Eye (tissue), 1 donor: ENCODE measurements around the gene FAM210B.
"Not testable (repeated sequence)": the region's sequence is repeated elsewhere in the genome, so short reads cannot be mapped to it uniquely, and the experiment has no call there.

Source experiments
- DNase-seq: peaks from one replicate; pipeline ENCODE4 v3.0.0-alpha.2; 2015

Gene FAM210B, protein sequence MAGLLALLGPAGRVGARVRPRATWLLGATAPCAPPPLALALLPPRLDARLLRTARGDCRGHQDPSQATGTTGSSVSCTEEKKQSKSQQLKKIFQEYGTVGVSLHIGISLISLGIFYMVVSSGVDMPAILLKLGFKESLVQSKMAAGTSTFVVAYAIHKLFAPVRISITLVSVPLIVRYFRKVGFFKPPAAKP

GRCh38 chr20:56358600-56359211 is at the start of gene FAM210B:
Gene FAM210B, plus strand, starts transcription at chr20:56358974. Its CDS starts 32 bp downstream, at chr20:56359006.
- DNase-seq: peak; percentile 94

GRCh38 chr20:56316051-56316450 is 42.7 kb upstream of the FAM210B start:
- DNase-seq: no peak

GRCh38 chr20:56316483-56316882 is 42.3 kb upstream of the FAM210B start:
- no peak for DNase-seq

- DNase-seq: peak; percentile 34
These were observed 36.1 kb upstream of the FAM210B start for GRCh38 chr20:56322681-56323080.

- DNase-seq: no peak
These were observed 35.6 kb upstream of the FAM210B start for GRCh38 chr20:56323206-56323605.

- no peak for DNase-seq
These were observed 35.1 kb upstream of the FAM210B start for GRCh38 chr20:56323656-56324055.

GRCh38 chr20:56324806-56325205 is 34.0 kb upstream of the FAM210B start:
- no peak for DNase-seq

DNA sequence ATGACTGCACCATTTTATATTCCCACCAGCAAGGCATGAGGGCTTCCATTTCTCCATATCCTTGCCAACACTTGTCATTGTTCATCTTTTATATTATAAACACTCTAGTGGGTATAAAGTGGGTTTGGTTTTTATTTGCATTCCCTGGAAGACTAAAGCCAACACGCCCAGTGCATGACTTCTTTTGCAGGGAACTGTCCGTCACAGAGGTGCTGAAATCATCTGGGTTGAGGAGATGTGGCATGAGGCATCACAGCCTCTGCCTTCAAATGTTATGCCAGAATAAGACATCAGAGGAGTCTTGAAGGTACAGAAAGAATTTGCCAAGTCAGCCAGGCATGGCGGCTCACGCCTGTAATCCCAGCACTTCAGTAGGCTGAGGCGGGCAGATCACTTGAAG is 29.9 kb upstream of the FAM210B start:
- DNase-seq: peak; percentile 75

- not testable (repeated sequence) for DNase-seq
These were observed 22.1 kb upstream of the FAM210B start for GRCh38 chr20:56336709-56337108.

DNA sequence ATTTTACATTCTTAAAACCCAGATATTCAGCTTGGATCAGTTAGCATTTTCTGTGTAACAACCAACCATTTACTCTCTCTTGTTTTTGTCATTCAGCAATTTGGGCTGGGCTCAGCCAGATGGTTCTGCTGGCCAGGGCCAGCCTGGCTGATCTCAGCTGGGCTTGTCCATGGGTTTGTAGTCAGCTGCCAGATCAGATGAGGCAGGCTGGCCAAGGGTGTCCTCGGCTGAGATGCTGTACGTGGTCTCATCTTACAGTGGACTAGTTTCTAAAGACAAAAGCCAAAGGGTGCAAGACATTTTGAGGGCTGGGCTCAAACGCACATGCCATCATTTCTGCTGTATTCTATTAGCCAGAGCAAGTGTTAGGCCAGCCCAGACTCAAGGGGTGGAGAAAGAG is 16.0 kb upstream of the FAM210B start:
- no peak for DNase-seq

DNA sequence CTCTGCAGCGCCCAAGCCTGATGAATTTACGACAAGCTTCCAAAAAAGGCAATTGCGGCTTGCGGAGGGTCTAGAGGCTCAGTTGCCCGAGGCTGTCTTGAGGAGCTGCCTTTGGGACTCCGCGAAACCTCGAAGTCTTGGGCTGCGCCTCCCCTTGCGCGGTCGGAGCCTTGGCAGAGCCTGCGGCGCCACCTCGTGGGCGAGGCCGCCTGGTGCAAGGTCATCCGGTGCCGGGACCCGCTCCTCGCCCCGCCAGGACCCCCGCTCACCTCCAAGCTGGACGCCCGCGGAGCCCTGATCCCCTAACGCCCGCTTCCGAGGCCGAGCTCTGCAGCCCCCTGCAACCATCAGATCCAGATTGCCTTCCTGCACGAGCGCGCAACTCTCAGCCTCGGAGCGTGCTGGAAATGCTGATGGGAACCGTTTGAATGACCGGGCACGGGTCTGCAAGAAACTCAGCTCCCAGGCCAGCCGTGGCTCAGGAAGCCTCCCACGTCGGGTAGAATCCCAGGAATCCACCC is 14.9 kb upstream of the FAM210B start:
- peak; percentile 81 for DNase-seq

DNA sequence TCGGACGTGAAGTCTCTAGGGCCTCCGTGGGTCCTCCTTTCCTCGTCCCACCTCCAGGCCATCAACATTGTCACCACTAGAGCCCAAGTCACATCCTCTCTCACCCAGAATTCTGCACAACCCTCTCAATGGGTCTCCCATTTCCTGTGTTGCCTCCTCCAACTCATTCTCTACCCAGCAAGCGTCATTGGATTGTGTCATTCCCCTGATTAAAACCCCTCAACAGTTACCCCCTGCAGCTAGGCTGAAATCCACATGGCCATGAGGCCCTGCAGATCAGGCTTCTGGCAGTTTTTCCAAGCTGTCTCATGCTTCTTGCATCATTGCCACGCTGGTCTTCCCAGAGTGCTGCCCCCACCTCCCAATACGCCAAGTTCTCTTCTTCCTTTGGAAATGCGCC is 12.9 kb upstream of the FAM210B start:
- DNase-seq: no peak

GRCh38 chr20:56347628-56348304 is 11.0 kb upstream of the FAM210B start:
- DNase-seq: no peak

- no peak for DNase-seq
These were observed 10.5 kb upstream of the FAM210B start for GRCh38 chr20:56348305-56348693.

GRCh38 chr20:56348746-56349145 is 10.0 kb upstream of the FAM210B start:
- DNase-seq: no peak

- DNase-seq: no peak
These were observed 7.9 kb upstream of the FAM210B start for GRCh38 chr20:56350842-56351241.

- DNase-seq: no peak
These were observed 6.3 kb upstream of the FAM210B start for GRCh38 chr20:56352345-56353055.

DNA sequence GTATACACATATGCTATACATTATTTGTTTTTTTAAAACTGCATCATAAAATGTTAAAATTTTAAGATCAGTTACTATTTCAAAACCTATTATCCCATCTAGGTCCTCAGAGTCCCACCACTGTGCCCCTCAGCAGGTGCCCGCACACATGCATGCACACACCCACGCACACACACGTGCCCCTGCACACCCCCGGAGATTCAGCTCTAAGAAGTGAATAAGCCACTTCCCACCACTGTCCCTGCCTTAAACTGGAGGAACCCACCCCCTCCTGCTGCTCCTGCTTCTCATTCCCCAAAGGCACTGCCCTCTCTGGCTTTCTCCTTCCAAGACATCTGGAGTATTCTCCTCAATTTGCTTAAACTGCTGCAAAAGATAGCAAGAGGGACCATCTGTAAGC is 5.4 kb upstream of the FAM210B start:
- no peak for DNase-seq

GRCh38 chr20:56358070-56358469 is 704 bp upstream of the FAM210B start:
- no peak for DNase-seq

GRCh38 chr20:56359212-56360132 is 698 bp downstream of the FAM210B start:
- peak; percentile 84 for DNase-seq

DNA sequence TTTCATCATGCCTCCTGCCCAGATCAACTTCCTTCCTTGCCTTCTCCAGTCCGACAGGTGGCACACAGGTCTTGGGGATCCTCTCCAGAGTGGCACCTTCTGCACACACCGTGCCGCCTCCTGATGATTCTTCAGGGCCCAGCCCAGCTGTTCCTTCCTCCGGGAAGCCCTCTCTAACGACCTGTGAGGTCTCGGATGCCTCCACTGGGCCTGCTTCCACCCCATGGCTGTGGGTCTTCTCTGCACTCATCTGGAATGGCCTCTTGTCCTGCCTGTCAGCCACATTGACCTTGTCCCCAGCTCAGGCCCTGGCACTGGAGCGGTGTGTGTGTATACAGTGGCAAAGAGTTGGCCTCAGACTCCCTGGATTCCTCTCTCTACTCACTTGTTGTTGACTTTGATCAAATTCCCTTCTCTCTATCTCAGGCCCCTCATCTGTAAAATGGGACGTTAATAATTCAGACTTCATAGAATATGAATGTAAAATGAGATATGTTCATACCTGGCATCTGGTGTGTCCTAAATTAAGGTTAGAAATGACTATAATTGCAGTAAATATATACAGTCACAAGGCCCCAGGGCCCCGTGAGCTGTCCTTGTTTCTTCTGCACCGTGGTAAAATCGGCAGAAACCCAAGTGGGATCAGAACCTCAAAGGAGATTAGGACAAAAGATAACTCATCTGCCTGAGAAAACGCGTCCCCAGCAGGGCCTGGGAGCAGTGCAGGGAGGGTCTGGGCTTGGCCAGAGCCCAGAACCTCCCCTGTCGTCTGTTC is 1.5 kb downstream of the FAM210B start:
- DNase-seq: no peak

DNA sequence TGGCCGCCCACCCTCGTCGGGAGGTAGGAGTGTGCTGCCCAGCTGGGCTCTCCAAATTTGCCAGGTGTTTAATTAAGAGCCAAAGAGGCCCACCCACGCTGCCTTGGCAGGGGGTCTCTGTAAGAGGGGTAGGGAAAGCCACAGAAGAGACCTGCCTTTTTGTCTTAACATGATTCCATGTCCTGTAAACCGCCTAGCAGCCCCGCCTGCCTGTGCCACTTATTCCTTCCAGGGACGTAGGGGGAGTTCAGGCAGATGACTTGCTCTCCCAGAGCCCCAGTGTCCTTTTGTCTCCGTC is 2.1 kb downstream of the FAM210B start:
- no peak for DNase-seq
